Measurements from ENCODE around the gene DFFA. TPM values are rescaled to one million over a fixed set of nuclear protein-coding genes. Genes with fewer than 3 reads are reported as not detected.

The DFFA gene
- total RNA-seq, 1 experiment from 2014 or later: 94.1 TPM

DNA sequence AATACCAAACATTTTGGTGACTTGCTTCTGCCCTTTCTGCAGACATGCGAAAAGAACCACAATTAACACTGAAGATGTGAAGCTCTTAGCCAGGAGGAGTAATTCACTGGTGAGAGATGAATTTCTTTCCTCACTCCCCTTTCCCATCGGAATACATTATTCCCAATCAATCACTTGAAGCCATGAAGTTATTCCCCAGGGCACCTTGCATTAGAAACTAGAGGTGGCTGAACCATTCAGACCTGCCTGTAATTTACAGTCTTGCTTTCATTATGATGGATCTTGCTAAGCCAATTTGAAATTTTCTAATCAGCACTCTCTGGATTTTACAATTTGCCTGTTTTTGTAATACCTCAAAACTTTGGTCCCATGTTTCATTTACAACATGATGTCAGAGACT is 32.0 kb downstream of the DFFA start:
- WGBS (ENCODE audit: extremely low coverage, insufficient read length, low lambda C conversion rate): no CpG with 5 or more reads among the region's 2 CpGs
- H3K27me3 Mint-ChIP-seq (ENCODE audit: low read depth): no peaks in the 10 kb centered on the region

More for the DNA sequence above, 32.0 kb downstream of the DFFA start:
- Histone ChIP-seq H3K9ac (ENCODE audit: extremely low read depth, insufficient read length, low read length) (no peak overlapping the region), H3K23ac (ENCODE audit: insufficient read length, low read depth, low read length) (no peak overlapping the region), H3K79me1 (ENCODE audit: insufficient read depth, low read depth, low read length, poor library complexity, severe bottlenecking) (no peaks in the 10 kb centered on the region), H3K23me2 (ENCODE audit: insufficient read length, low read depth, low read length, poor library complexity, severe bottlenecking) (no peaks in the 10 kb centered on the region), H2BK5ac (ENCODE audit: insufficient read length, low read length) (no peak overlapping the region), H3K4me1 (ENCODE audit: insufficient read depth, low read length) (no peaks in the 10 kb centered on the region), H3K4me2 (ENCODE audit: insufficient read depth, insufficient read length, low read length) (no peak overlapping the region), H2BK120ac (ENCODE audit: low read depth, low read length, poor library complexity, severe bottlenecking) (no peak overlapping the region), H3K27me3 (ENCODE audit: insufficient read depth, low read length) (no peaks in the 10 kb centered on the region), H2BK20ac (ENCODE audit: low read depth, low read length, poor library complexity, severe bottlenecking) (no peak overlapping the region), H2AFZ (ENCODE audit: low read length) (no peak overlapping the region), H3T11ph (ENCODE audit: low read length) (no peak overlapping the region), H3K79me2 (ENCODE audit: insufficient read depth, low read length) (no peaks in the 10 kb centered on the region), H3K4ac (ENCODE audit: low read depth, low read length) (no peak overlapping the region), H4K20me1 (ENCODE audit: control insufficient read depth, insufficient read depth, insufficient read length) (no peaks in the 10 kb centered on the region), H4K91ac (ENCODE audit: insufficient read length, low read depth, low read length) (no peak overlapping the region), H2AK5ac (ENCODE audit: insufficient read length, low read length) (no peak overlapping the region), H3K56ac (ENCODE audit: insufficient read length, low read depth, low read length) (no peak overlapping the region), H4K5ac (ENCODE audit: insufficient read length, low read depth, low read length) (no peak overlapping the region), H3K14ac (ENCODE audit: insufficient read depth, low read length) (no peak overlapping the region), H3K9me3 (ENCODE audit: control insufficient read depth, low read depth, low read length) (no peaks in the 10 kb centered on the region), H2BK15ac (ENCODE audit: low read depth, low read length) (no peak overlapping the region), H3K27ac (ENCODE audit: insufficient read length, low read depth, low read length) (no peak overlapping the region), H4K8ac (replicated peaks; ENCODE audit: insufficient read length, low read depth, low read length) (no peak overlapping the region), H3K18ac (ENCODE audit: insufficient read length, low read depth, low read length) (no peak overlapping the region), H2BK12ac (ENCODE audit: insufficient read length, low read depth, low read length) (no peak overlapping the region)
- TF ChIP-seq, protein P1, sequence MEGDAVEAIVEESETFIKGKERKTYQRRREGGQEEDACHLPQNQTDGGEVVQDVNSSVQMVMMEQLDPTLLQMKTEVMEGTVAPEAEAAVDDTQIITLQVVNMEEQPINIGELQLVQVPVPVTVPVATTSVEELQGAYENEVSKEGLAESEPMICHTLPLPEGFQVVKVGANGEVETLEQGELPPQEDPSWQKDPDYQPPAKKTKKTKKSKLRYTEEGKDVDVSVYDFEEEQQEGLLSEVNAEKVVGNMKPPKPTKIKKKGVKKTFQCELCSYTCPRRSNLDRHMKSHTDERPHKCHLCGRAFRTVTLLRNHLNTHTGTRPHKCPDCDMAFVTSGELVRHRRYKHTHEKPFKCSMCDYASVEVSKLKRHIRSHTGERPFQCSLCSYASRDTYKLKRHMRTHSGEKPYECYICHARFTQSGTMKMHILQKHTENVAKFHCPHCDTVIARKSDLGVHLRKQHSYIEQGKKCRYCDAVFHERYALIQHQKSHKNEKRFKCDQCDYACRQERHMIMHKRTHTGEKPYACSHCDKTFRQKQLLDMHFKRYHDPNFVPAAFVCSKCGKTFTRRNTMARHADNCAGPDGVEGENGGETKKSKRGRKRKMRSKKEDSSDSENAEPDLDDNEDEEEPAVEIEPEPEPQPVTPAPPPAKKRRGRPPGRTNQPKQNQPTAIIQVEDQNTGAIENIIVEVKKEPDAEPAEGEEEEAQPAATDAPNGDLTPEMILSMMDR (conservative IDR thresholded peaks at IDR 0.05): no peak
- no peak for DNase-seq
- no peaks in the 10 kb centered on the region for H3K4me1 Mint-ChIP-seq
- 0 out of 7 replicates have a peak overlapping the region, but pooled peaks of 1 of the 3 experiments have one; percentile 54 for H3K27ac Mint-ChIP-seq
- no peak overlapping the region for H3K4me3 Mint-ChIP-seq
- H3K36me3 Mint-ChIP-seq (ENCODE audit: insufficient read depth in 1 of 3, low read depth in 3 of 3): peaks cover 0 to 4% (median 0%) of the 10 kb centered on the region in 3 experiments; a peak in 2 of 7 replicates
- no peaks in the 10 kb centered on the region for H3K9me3 Mint-ChIP-seq
